Measurements from ENCODE around the gene GYPB.
"Not testable (repeated sequence)": the region's sequence is repeated elsewhere in the genome, so short reads cannot be mapped to it uniquely, and the experiment has no call there.

GYPB gene

DNA sequence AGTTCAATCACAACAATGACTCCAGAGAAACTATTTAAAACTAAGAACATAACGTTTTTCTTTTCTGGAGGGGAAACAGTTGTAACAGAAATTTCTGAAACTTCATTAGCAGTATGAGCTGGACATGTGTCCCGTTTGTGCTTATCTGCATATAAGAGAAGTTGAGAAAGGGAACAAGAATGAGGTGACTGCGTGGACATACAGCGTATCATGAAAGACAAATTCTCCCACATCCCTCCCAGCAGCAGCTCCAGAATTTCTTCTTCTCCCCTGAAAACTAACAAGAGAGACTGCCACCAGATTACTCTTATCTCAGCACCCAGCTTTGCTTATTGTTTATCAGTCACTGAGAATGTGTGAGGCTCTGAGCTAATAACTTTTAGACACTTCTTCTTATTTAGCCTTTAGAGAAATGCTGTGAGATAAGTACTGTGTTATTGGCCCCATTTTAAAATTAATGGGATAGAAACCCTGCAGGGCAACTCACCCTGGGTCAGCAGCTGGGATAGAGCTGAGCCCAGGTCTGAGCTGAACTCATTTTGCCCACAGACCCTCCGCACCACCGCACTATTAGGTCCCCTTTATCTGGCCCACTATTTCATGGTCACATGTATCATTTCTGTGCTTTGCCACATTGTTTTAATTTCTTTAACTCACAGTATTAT lies 18.7 kb downstream of the GYPB start:
- H3K4me3 ChIP-seq (ENCODE audit: low read length); DNase-seq; H3K79me2 ChIP-seq (ENCODE audit: control insufficient read depth, insufficient read depth, low read length); H3K23ac ChIP-seq (ENCODE audit: low read length); H3K9ac ChIP-seq (ENCODE audit: low read length); H4K5ac ChIP-seq (ENCODE audit: low read length); H3K4me2 ChIP-seq (ENCODE audit: low read length); H3K79me1 ChIP-seq (ENCODE audit: low read length); H4K8ac ChIP-seq (ENCODE audit: low read depth, low read length); H3K4ac ChIP-seq (ENCODE audit: low read depth, low read length); H3K18ac ChIP-seq (ENCODE audit: low read length); H2AK5ac ChIP-seq (ENCODE audit: low read length); H3K27me3 ChIP-seq (ENCODE audit: insufficient read depth, low read length, poor library complexity); H3K4me1 ChIP-seq (ENCODE audit: control insufficient read depth, low read depth, low read length); H3K36me3 ChIP-seq (ENCODE audit: control insufficient read depth, insufficient read depth, low read length); H2BK15ac ChIP-seq (replicated peaks; ENCODE audit: low read depth); H3K27ac ChIP-seq (ENCODE audit: low read depth, low read length); H2BK5ac ChIP-seq (ENCODE audit: low read length); H2BK120ac ChIP-seq (ENCODE audit: low read depth, low read length): not testable (repeated sequence)
- H3K56ac ChIP-seq (ENCODE audit: low read length): peak overlapping the region; percentile 15
- WGBS (ENCODE audit: extremely low coverage, insufficient coverage, low lambda C conversion rate): no CpG with 5 or more reads among the region's 6 CpGs

DNA sequence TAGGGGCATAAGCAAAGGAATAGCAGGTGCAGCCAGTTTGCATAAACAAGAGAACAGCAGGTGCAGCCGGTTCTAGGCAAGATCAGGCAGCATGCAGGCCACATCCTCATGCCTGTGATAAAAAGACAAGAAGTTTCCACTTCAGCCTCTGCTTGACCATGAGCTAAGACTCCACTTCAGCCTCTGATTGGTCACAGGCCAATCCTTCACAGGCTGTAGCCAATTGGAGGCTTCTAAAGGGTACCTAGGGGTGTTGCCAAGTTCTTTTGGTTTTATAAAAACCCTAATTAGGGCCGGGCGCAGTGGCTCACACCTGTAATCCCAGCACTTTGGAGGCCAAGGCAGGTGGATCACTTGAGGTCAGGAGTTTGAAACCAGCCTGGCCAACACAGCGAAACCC lies 23.0 kb downstream of the GYPB start:
- H3K9ac ChIP-seq (ENCODE audit: low read length); H3K27me3 ChIP-seq (ENCODE audit: insufficient read depth, low read length, poor library complexity); DNase-seq; H3K4me2 ChIP-seq (ENCODE audit: low read length); H3K4me1 ChIP-seq (ENCODE audit: control insufficient read depth, low read depth, low read length); H3K4ac ChIP-seq (ENCODE audit: low read depth, low read length); H2BK15ac ChIP-seq (replicated peaks; ENCODE audit: low read depth); H3K27ac ChIP-seq (ENCODE audit: low read depth, low read length); H3K79me2 ChIP-seq (ENCODE audit: control insufficient read depth, insufficient read depth, low read length); H3K79me1 ChIP-seq (ENCODE audit: low read length); H3K4me3 ChIP-seq (ENCODE audit: low read length); H4K8ac ChIP-seq (ENCODE audit: low read depth, low read length); H2BK120ac ChIP-seq (ENCODE audit: low read depth, low read length); H3K36me3 ChIP-seq (ENCODE audit: control insufficient read depth, insufficient read depth, low read length); H3K23ac ChIP-seq (ENCODE audit: low read length); H2AK5ac ChIP-seq (ENCODE audit: low read length); H4K5ac ChIP-seq (ENCODE audit: low read length); H2BK5ac ChIP-seq (ENCODE audit: low read length); H3K56ac ChIP-seq (ENCODE audit: low read length); H3K18ac ChIP-seq (ENCODE audit: low read length): not testable (repeated sequence)
- WGBS (ENCODE audit: extremely low coverage, insufficient coverage, low lambda C conversion rate): no CpG with 5 or more reads among the region's 4 CpGs

DNA sequence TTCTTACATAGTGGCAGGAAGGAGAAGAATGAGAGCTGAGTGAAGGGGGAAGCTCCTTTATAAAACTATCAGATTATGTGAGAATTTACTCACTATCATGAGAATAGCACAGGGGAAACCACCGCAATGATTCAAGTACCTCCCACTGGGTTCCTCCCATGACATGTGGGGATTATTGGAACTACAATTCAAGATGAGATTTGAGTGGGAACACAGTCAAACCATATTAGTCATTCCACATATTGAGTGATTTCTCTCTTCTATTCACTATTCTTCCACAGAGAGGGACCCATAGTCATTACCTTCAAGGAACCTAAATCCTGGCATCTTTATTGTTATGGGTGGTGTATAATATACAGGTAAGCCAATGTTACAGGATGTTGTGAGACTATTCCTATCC lies 27.4 kb downstream of the GYPB start:
- H4K5ac ChIP-seq (ENCODE audit: low read length); H3K9ac ChIP-seq (ENCODE audit: low read length): not testable (repeated sequence)

DNA sequence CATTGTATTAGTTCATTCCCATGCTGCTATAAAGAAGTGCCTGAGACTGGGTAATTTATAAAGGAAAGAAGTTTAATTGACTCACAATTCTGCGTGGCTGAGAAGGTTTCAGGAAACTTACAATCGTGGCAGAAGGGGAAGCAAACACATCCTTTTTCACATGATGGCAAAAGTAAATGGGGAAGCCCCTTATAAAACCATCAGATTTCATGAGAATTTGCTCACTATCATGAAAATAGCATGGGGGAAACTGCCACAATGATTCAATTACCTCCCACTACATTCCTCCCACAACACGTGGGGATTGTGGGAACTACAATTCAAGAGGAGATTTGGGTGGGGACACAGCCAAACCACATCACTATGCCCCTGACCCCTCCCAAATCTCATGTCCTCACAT lies 28.5 kb downstream of the GYPB start:
- H3K23ac ChIP-seq (ENCODE audit: low read length); H3K18ac ChIP-seq (ENCODE audit: low read length); H3K79me2 ChIP-seq (ENCODE audit: control insufficient read depth, insufficient read depth, low read length); H3K36me3 ChIP-seq (ENCODE audit: control insufficient read depth, insufficient read depth, low read length); H3K27me3 ChIP-seq (ENCODE audit: insufficient read depth, low read length, poor library complexity); H3K4me1 ChIP-seq (ENCODE audit: control insufficient read depth, low read depth, low read length); H2BK5ac ChIP-seq (ENCODE audit: low read length); H2BK120ac ChIP-seq (ENCODE audit: low read depth, low read length); H2AK5ac ChIP-seq (ENCODE audit: low read length); DNase-seq; H4K5ac ChIP-seq (ENCODE audit: low read length); H3K4me2 ChIP-seq (ENCODE audit: low read length); H3K4ac ChIP-seq (ENCODE audit: low read depth, low read length); H2BK15ac ChIP-seq (replicated peaks; ENCODE audit: low read depth); H3K79me1 ChIP-seq (ENCODE audit: low read length); H4K8ac ChIP-seq (ENCODE audit: low read depth, low read length); H3K56ac ChIP-seq (ENCODE audit: low read length); H3K4me3 ChIP-seq (ENCODE audit: low read length); H3K9ac ChIP-seq (ENCODE audit: low read length); H3K27ac ChIP-seq (ENCODE audit: low read depth, low read length): not testable (repeated sequence)
- WGBS (ENCODE audit: extremely low coverage, insufficient coverage, low lambda C conversion rate): no CpG with 5 or more reads among the region's 3 CpGs

More for the DNA sequence above, 27.4 kb downstream of the GYPB start:
- not testable (repeated sequence) for H3K4me2 ChIP-seq (ENCODE audit: low read length); H2BK120ac ChIP-seq (ENCODE audit: low read depth, low read length); H3K27me3 ChIP-seq (ENCODE audit: insufficient read depth, low read length, poor library complexity); H2BK5ac ChIP-seq (ENCODE audit: low read length); H2BK15ac ChIP-seq (replicated peaks; ENCODE audit: low read depth); H3K56ac ChIP-seq (ENCODE audit: low read length); H3K36me3 ChIP-seq (ENCODE audit: control insufficient read depth, insufficient read depth, low read length); H3K4me3 ChIP-seq (ENCODE audit: low read length); H3K27ac ChIP-seq (ENCODE audit: low read depth, low read length); H2AK5ac ChIP-seq (ENCODE audit: low read length); DNase-seq; H3K18ac ChIP-seq (ENCODE audit: low read length); H4K8ac ChIP-seq (ENCODE audit: low read depth, low read length); H3K79me2 ChIP-seq (ENCODE audit: control insufficient read depth, insufficient read depth, low read length); H3K4me1 ChIP-seq (ENCODE audit: control insufficient read depth, low read depth, low read length); H3K79me1 ChIP-seq (ENCODE audit: low read length); H3K4ac ChIP-seq (ENCODE audit: low read depth, low read length); H3K23ac ChIP-seq (ENCODE audit: low read length)
- WGBS (ENCODE audit: extremely low coverage, insufficient coverage, low lambda C conversion rate): no CpG with 5 or more reads among the region's 1 CpG

DNA sequence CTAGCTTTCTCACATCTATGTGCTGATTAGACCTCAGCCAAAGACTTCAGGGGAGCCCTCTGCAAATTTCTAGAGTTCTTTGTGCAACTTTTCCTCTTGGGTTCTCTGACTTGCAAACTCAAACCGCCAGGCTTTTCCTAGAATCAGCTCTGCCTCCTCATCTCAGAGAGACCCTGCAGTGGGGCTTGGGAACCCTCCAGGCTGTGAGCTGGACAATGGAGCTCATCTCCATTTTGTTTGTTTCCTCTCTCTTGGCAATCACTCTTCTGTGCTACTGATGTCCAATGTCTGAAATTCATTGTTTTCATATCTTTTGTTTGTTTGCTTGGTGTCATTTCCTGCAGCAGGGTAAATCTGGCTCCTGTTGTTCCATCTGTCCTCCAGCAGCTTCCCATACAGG lies 33.0 kb downstream of the GYPB start:
- no peaks in the 10 kb centered on the region for H3K4me1 ChIP-seq (ENCODE audit: control insufficient read depth, low read depth, low read length)
- H3K56ac ChIP-seq (ENCODE audit: low read length): no peak overlapping the region
- no peak overlapping the region for H3K27ac ChIP-seq (ENCODE audit: low read depth, low read length)
- H2BK120ac ChIP-seq (ENCODE audit: low read depth, low read length): no peak overlapping the region
- no peak overlapping the region for H4K8ac ChIP-seq (ENCODE audit: low read depth, low read length)
- no peaks in the 10 kb centered on the region for H3K79me1 ChIP-seq (ENCODE audit: low read length)
- no peak overlapping the region for H2AK5ac ChIP-seq (ENCODE audit: low read length)
- H3K79me2 ChIP-seq (ENCODE audit: control insufficient read depth, insufficient read depth, low read length): no peaks in the 10 kb centered on the region
- no peak overlapping the region for H3K18ac ChIP-seq (ENCODE audit: low read length)
- no peak overlapping the region for H3K4me2 ChIP-seq (ENCODE audit: low read length)
- H3K4me3 ChIP-seq (ENCODE audit: low read length): no peak overlapping the region
- no peaks in the 10 kb centered on the region for H3K36me3 ChIP-seq (ENCODE audit: control insufficient read depth, insufficient read depth, low read length)
- DNase-seq: peak; percentile 18
- no peaks in the 10 kb centered on the region for H3K27me3 ChIP-seq (ENCODE audit: insufficient read depth, low read length, poor library complexity)
- H4K5ac ChIP-seq (ENCODE audit: low read length): no peak overlapping the region
- no peak overlapping the region for H2BK15ac ChIP-seq (replicated peaks; ENCODE audit: low read depth)
- H2BK5ac ChIP-seq (ENCODE audit: low read length): no peak overlapping the region
- H3K23ac ChIP-seq (ENCODE audit: low read length): no peak overlapping the region
- no peak overlapping the region for H3K9ac ChIP-seq (ENCODE audit: low read length)
- H3K4ac ChIP-seq (ENCODE audit: low read depth, low read length): no peak overlapping the region
- WGBS (ENCODE audit: extremely low coverage, insufficient coverage, low lambda C conversion rate): no CpG with 5 or more reads among the region's 1 CpG

DNA sequence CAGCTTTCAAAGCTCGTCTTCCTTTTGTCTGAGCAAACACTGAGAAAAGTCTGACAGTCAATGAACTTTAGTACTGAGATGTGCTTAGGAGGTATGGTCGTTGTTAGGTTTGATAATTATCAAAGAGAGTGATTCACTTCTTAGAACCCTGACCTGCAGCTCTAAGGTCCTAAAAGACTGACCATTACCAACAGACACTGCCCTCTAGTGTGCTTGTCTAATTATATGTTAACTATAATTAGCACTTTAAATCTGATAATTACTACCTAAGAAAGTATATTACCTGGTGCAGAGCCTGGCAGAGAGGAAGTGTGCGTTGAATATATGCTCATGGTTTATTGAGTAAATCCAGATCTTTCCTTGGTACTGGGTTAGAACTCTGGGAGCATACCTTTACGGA lies 38.4 kb downstream of the GYPB start:
- H3K4ac ChIP-seq (ENCODE audit: low read depth, low read length); H2AK5ac ChIP-seq (ENCODE audit: low read length); H3K56ac ChIP-seq (ENCODE audit: low read length); H2BK5ac ChIP-seq (ENCODE audit: low read length); H3K79me1 ChIP-seq (ENCODE audit: low read length); H3K4me3 ChIP-seq (ENCODE audit: low read length); H3K9ac ChIP-seq (ENCODE audit: low read length); H3K4me1 ChIP-seq (ENCODE audit: control insufficient read depth, low read depth, low read length); H2BK120ac ChIP-seq (ENCODE audit: low read depth, low read length); H3K23ac ChIP-seq (ENCODE audit: low read length); H4K8ac ChIP-seq (ENCODE audit: low read depth, low read length); H4K5ac ChIP-seq (ENCODE audit: low read length); H3K4me2 ChIP-seq (ENCODE audit: low read length); H3K36me3 ChIP-seq (ENCODE audit: control insufficient read depth, insufficient read depth, low read length); H2BK15ac ChIP-seq (replicated peaks; ENCODE audit: low read depth); H3K18ac ChIP-seq (ENCODE audit: low read length); H3K79me2 ChIP-seq (ENCODE audit: control insufficient read depth, insufficient read depth, low read length); H3K27me3 ChIP-seq (ENCODE audit: insufficient read depth, low read length, poor library complexity); H3K27ac ChIP-seq (ENCODE audit: low read depth, low read length): not testable (repeated sequence)
- WGBS (ENCODE audit: extremely low coverage, insufficient coverage, low lambda C conversion rate): no CpG with 5 or more reads among the region's 4 CpGs
- DNase-seq: peak; percentile 19
